Loucy (cell line): ENCODE data around the gene VAT1.

ENCODE experiments used
- H2AFZ ChIP-seq: fragments of 200-600 bp; sonication (generic); 2 replicates; pipeline ENCODE4 v1.6.0; 2016; ENCODE audit warnings: antibody characterized with exemption, mild to moderate bottlenecking, low read length, moderate library complexity
- H3F3A ChIP-seq: fragments of 200-600 bp; 2 replicates; pipeline ENCODE4 v1.6.0; 2016; ENCODE audit warnings: antibody characterized with exemption, low read depth, mild to moderate bottlenecking
- H3K27me3 ChIP-seq: fragments of 200-600 bp; sonication (generic); 2 replicates; pipeline ENCODE4 v1.6.1; 2014; ENCODE audit warnings: low read length, mild to moderate bottlenecking; ENCODE audit not compliant: insufficient read depth, poor library complexity, severe bottlenecking
- H3K36me3 ChIP-seq: fragments of 200-600 bp; sonication (generic); 2 replicates; pipeline ENCODE4 v1.6.1; 2016; ENCODE audit warnings: low read length; ENCODE audit not compliant: insufficient read depth
- H3K4me1 ChIP-seq: fragments of 200-600 bp; sonication (generic); 2 replicates; pipeline ENCODE4 v1.5.1; 2014; ENCODE audit warnings: low read length, mild to moderate bottlenecking; ENCODE audit not compliant: insufficient read depth, poor library complexity, severe bottlenecking
- H3K4me2 ChIP-seq: fragments of 200-600 bp; sonication (generic); 2 replicates; pipeline ENCODE4 v1.6.0; 2014; ENCODE audit warnings: antibody characterized with exemption, low read length, low read depth, mild to moderate bottlenecking; ENCODE audit not compliant: poor library complexity, severe bottlenecking
- H3K4me3 ChIP-seq: fragments of 200-600 bp; sonication (generic); 2 replicates; pipeline ENCODE4 v1.5.1; 2014; ENCODE audit warnings: low read length, mild to moderate bottlenecking, mixed read lengths; ENCODE audit not compliant: poor library complexity, severe bottlenecking
- H3K79me2 ChIP-seq: fragments of 200-600 bp; sonication (generic); 2 replicates; pipeline ENCODE4 v1.6.1; 2014; ENCODE audit warnings: low read length; ENCODE audit not compliant: insufficient read depth
- H3K9ac ChIP-seq: fragments of 200-600 bp; sonication (generic); 2 replicates; pipeline ENCODE4 v1.6.0; 2014; ENCODE audit warnings: mild to moderate bottlenecking, low read depth, low read length, moderate library complexity; ENCODE audit not compliant: poor library complexity, severe bottlenecking
- H3K9me2 ChIP-seq: fragments of 200-600 bp; sonication (generic); replicated peaks from 2 replicates; pipeline ENCODE4 v1.6.1; 2016; ENCODE audit warnings: low read depth, low read length, mixed read lengths
- H3K9me3 ChIP-seq: fragments of 200-600 bp; sonication (generic); 2 replicates; pipeline ENCODE4 v1.6.1; 2014; ENCODE audit warnings: mild to moderate bottlenecking, antibody characterized with exemption, low read length, low read depth; ENCODE audit not compliant: insufficient read depth
- H4K20me1 ChIP-seq: fragments of 200-600 bp; sonication (generic); 2 replicates; pipeline ENCODE4 v1.6.0; 2014; ENCODE audit warnings: antibody characterized with exemption, low read length, mild to moderate bottlenecking; ENCODE audit not compliant: insufficient read depth, poor library complexity, severe bottlenecking
- CTCF ChIP-seq: fragments of 200-600 bp; sonication (generic); conservative IDR thresholded peaks from 2 replicates; pipeline ENCODE4 v1.5.1; 2014; ENCODE audit warnings: mild to moderate bottlenecking, antibody characterized with exemption, low read length
- EZH2phosphoT487 ChIP-seq: fragments of 200-600 bp; IDR thresholded peaks from 2 replicates; pipeline ENCODE4 v1.6.1; 2018; ENCODE audit warnings: antibody characterized with exemption, mild to moderate bottlenecking, moderate library complexity, borderline replicate concordance

The VAT1 gene

GRCh38 chr17:43011728-43012472 is 10.3 kb downstream of the VAT1 start:
- no peak overlapping the region for H3K4me2 ChIP-seq
- H3K9ac ChIP-seq: no peak overlapping the region
- H3K9me3 ChIP-seq: no peaks in the 10 kb centered on the region
- H3K4me3 ChIP-seq: no peak overlapping the region
- TF ChIP-seq EZH2phosphoT487: no peak
- no peak for TF ChIP-seq CTCF
- peaks cover 23% of the 10 kb centered on the region; the same call in 1 of the 2 replicates for H3K36me3 ChIP-seq
- H2AFZ ChIP-seq: no peak overlapping the region
- H3K4me1 ChIP-seq: no peaks in the 10 kb centered on the region
- peaks cover 5% of the 10 kb centered on the region; the same call in 1 of the 2 replicates for H3K79me2 ChIP-seq
- H4K20me1 ChIP-seq: no peaks in the 10 kb centered on the region
- no peaks in the 10 kb centered on the region for H3F3A ChIP-seq
- H3K27me3 ChIP-seq: no peaks in the 10 kb centered on the region
- no peaks in the 10 kb centered on the region for H3K9me2 ChIP-seq

GRCh38 chr17:43010667-43011308 is 11.4 kb downstream of the VAT1 start:
- no peaks in the 10 kb centered on the region for H3F3A ChIP-seq
- H3K79me2 ChIP-seq: no peaks in the 10 kb centered on the region
- no peaks in the 10 kb centered on the region for H3K4me1 ChIP-seq
- H3K27me3 ChIP-seq: no peaks in the 10 kb centered on the region
- no peak overlapping the region for H3K9ac ChIP-seq
- no peaks in the 10 kb centered on the region for H3K9me2 ChIP-seq
- H3K4me3 ChIP-seq: no peak overlapping the region
- peaks cover 14% of the 10 kb centered on the region; the same call in 1 of the 2 replicates for H3K36me3 ChIP-seq
- H4K20me1 ChIP-seq: no peaks in the 10 kb centered on the region
- TF ChIP-seq CTCF (no peak), EZH2phosphoT487 (no peak)
- H2AFZ ChIP-seq: no peak overlapping the region
- H3K4me2 ChIP-seq: no peak overlapping the region
- no peaks in the 10 kb centered on the region for H3K9me3 ChIP-seq

GRCh38 chr17:43006639-43007551 is 15.3 kb downstream of the VAT1 start, which contains the start of gene IFI35:
TSS of gene IFI35 (plus strand) at chr17:43006784. CDS start at chr17:43006948, 164 bp downstream.
- peak within 1 kb of the TSS; percentile 76 for H3K4me3 ChIP-seq
- no peaks in the 10 kb centered on the region for H3K4me1 ChIP-seq

More at GRCh38 chr17:43006639-43007551, 15.3 kb downstream of the VAT1 start, which contains the start of gene IFI35:
- Histone ChIP-seq H3K4me2 (peak within 1 kb of the TSS; percentile 83), H3K9me3 (no peaks in the 10 kb centered on the region), H3K9me2 (no peaks in the 10 kb centered on the region), H3K36me3 (peaks cover 12% of the 10 kb centered on the region; the same call in 1 of the 2 replicates), H3K79me2 (no peaks in the 10 kb centered on the region), H3K27me3 (no peaks in the 10 kb centered on the region), H3K9ac (peak within 1 kb of the TSS; percentile 81), H2AFZ (peak within 1 kb of the TSS; percentile 77), H4K20me1 (no peaks in the 10 kb centered on the region), H3F3A (peaks cover 2% of the 10 kb centered on the region; the same call in 1 of the 2 replicates)
- peak; percentile 69 for TF ChIP-seq CTCF
- no peak for TF ChIP-seq EZH2phosphoT487
